IMR-90 (cell line): ENCODE results near the gene CUL7. TPM values are rescaled to one million over a fixed set of nuclear protein-coding genes. Genes with fewer than 3 reads are reported as not detected.

Experiments
- ATAC-seq: fragments of 200-7000 bp; cut with Tn5 transposase; 2 replicates; pipeline ENCODE4 v1.9.1; 2020; ENCODE audit warnings: low read depth, mild to moderate bottlenecking, moderate library complexity
- BruUV-seq: library from RNA; stranded (reverse); fragments of 400-500 nt; replicated peaks from 2 replicates; lab custom pipeline; 2021; lab: Mats Ljungman, UMichigan
- CTCF ChIA-PET: fragments of 300-600 bp; formaldehyde crosslinking; extraction: SDS; loops from one replicate; lab custom pipeline; 2021; ENCODE audit warnings: antibody characterized with exemption; lab: Yijun Ruan, JAX
- POLR2A ChIA-PET: fragments of 300-600 bp; sonication (Branson Sonifier 250); formaldehyde crosslinking; loops from one replicate; lab custom pipeline; 2022; ENCODE audit warnings: antibody characterized with exemption; ENCODE audit not compliant: unreplicated experiment; lab: Charles Lee
- DNase-seq: peaks from one replicate; pipeline ENCODE4 v3.0.0; 2013
- H2AFZ ChIP-seq: replicated peaks from 2 replicates; pipeline ENCODE3; 2013; ENCODE audit warnings: low read length, mild to moderate bottlenecking; ENCODE audit not compliant: poor library complexity
- H2AK5ac ChIP-seq: 2 replicates; pipeline ENCODE4 v1.6.1; 2013; ENCODE audit warnings: low read depth, low read length, inconsistent platforms
- H2AK9ac ChIP-seq: replicated peaks from 2 replicates; pipeline ENCODE3; 2013; ENCODE audit warnings: mild to moderate bottlenecking, low read depth, low read length, moderate library complexity; ENCODE audit not compliant: poor library complexity
- H2BK120ac ChIP-seq: 2 replicates; pipeline ENCODE4 v1.6.1; 2013; ENCODE audit warnings: low read depth, low read length, inconsistent platforms
- H2BK15ac ChIP-seq: 3 replicates; pipeline ENCODE4 v1.6.1; 2013; ENCODE audit warnings: low read depth, low read length, inconsistent platforms
- H2BK20ac ChIP-seq: 2 replicates; pipeline ENCODE4 v1.6.1; 2013; ENCODE audit warnings: low read depth, mild to moderate bottlenecking, inconsistent platforms, low read length, moderate library complexity
- H2BK5ac ChIP-seq: 2 replicates; pipeline ENCODE4 v1.6.1; 2013; ENCODE audit warnings: mild to moderate bottlenecking, low read depth, low read length, inconsistent platforms; ENCODE audit not compliant: poor library complexity, severe bottlenecking
- H3K14ac ChIP-seq: replicated peaks from 2 replicates; pipeline ENCODE4 v1.6.1; 2013; ENCODE audit warnings: low read depth, low read length, inconsistent platforms
- H3K18ac ChIP-seq: 2 replicates; pipeline ENCODE4 v1.6.1; 2013; ENCODE audit warnings: low read depth, low read length, control low read depth
- H3K23ac ChIP-seq: 2 replicates; pipeline ENCODE4 v1.6.1; 2013; ENCODE audit warnings: low read depth, low read length, inconsistent platforms
- H3K27ac ChIP-seq: 2 replicates; pipeline ENCODE4 v1.5.1; 2013; ENCODE audit warnings: mild to moderate bottlenecking, control low read depth, low read length; ENCODE audit not compliant: insufficient read depth
- H3K27me3 ChIP-seq: 2 replicates; pipeline ENCODE4 v1.6.1; 2013; ENCODE audit warnings: low read length; ENCODE audit not compliant: control insufficient read depth, insufficient read depth
- H3K36me3 ChIP-seq: 2 replicates; pipeline ENCODE4 v1.6.1; 2013; ENCODE audit warnings: low read length, mixed read lengths; ENCODE audit not compliant: control insufficient read depth, insufficient read depth
- H3K4ac ChIP-seq: 2 replicates; pipeline ENCODE4 v1.6.1; 2013; ENCODE audit warnings: low read depth, low read length, inconsistent platforms
- H3K4me1 ChIP-seq: 2 replicates; pipeline ENCODE4 v1.6.1; 2013; ENCODE audit warnings: low read length, mixed read lengths; ENCODE audit not compliant: control insufficient read depth, insufficient read depth
- H3K4me2 ChIP-seq: 2 replicates; pipeline ENCODE4 v1.6.1; 2013; ENCODE audit warnings: low read depth, mild to moderate bottlenecking, control low read depth, low read length, moderate library complexity
- H3K4me3 ChIP-seq: 2 replicates; pipeline ENCODE4 v1.5.1; 2013; ENCODE audit warnings: low read depth, mild to moderate bottlenecking, control low read depth, low read length, moderate library complexity; ENCODE audit not compliant: insufficient read depth
- H3K56ac ChIP-seq: 2 replicates; pipeline ENCODE4 v1.6.1; 2013; ENCODE audit warnings: low read length, inconsistent platforms; ENCODE audit not compliant: insufficient read depth; ENCODE audit errors: extremely low read depth
- H3K79me1 ChIP-seq, 2 experiments: 2 replicates each; pipeline ENCODE4 v1.6.1; 2013; ENCODE audit warnings: low read length in 2 of 2, inconsistent platforms in 1 of 2, low read depth in 1 of 2
- H3K9ac ChIP-seq: 2 replicates; pipeline ENCODE4 v1.6.1; 2013; ENCODE audit warnings: low read depth, low read length, control low read depth
- H3K9me1 ChIP-seq: 2 replicates; pipeline ENCODE4 v1.6.1; 2013; ENCODE audit warnings: low read length, inconsistent platforms; ENCODE audit not compliant: insufficient read depth
- H3K9me3 ChIP-seq: 2 replicates; pipeline ENCODE4 v1.6.1; 2013; ENCODE audit warnings: low read length; ENCODE audit not compliant: control insufficient read depth, insufficient read depth
- H4K20me1 ChIP-seq: 2 replicates; pipeline ENCODE4 v1.6.1; 2013; ENCODE audit warnings: low read length, inconsistent platforms; ENCODE audit not compliant: insufficient read depth
- H4K5ac ChIP-seq: 2 replicates; pipeline ENCODE4 v1.6.1; 2013; ENCODE audit warnings: mild to moderate bottlenecking, low read depth, low read length, control low read depth
- H4K8ac ChIP-seq, 2 experiments: 2 replicates each; pipeline ENCODE4 v1.6.1; 2013; ENCODE audit warnings: low read depth in 2 of 2, low read length in 2 of 2, control low read depth in 1 of 2, inconsistent platforms in 1 of 2
- H4K91ac ChIP-seq: 2 replicates; pipeline ENCODE4 v1.6.1; 2013; ENCODE audit warnings: low read depth, low read length, inconsistent platforms; ENCODE audit not compliant: insufficient read depth
- ELK1 ChIP-seq: fragments of 150-350 bp; IDR thresholded peaks from 2 replicates; pipeline ENCODE4 v1.6.1; 2016; ENCODE audit warnings: low read depth, mild to moderate bottlenecking, low read length, moderate library complexity, borderline replicate concordance
- MAZ ChIP-seq: IDR thresholded peaks from 2 replicates; pipeline ENCODE4 v1.6.1; 2012; ENCODE audit warnings: low read depth, mild to moderate bottlenecking, low read length, improper control_type of control experiment, moderate library complexity, borderline replicate concordance
- RCOR1 ChIP-seq: IDR thresholded peaks from 2 replicates; pipeline ENCODE4 v1.6.1; 2012; ENCODE audit warnings: mild to moderate bottlenecking, low read length, improper control_type of control experiment; ENCODE audit not compliant: insufficient replicate concordance
- WGBS, 2 experiments: methylation state at CpG; one replicate each; pipeline versions ENCODE4 v1.1.5 to v1.1.7; 2013; ENCODE audit warnings: missing lambda C conversion rate in 2 of 2; ENCODE audit not compliant: insufficient read length in 1 of 2; ENCODE audit errors: extremely low coverage in 2 of 2; 5-methylcytosine and 5-hydroxymethylcytosine counted together
- dilution Hi-C: fragments of 300-500 bp; cut with HindIII; formaldehyde crosslinking; loops from one replicate; pipeline ENCODE4 v1.14.3; 2018; ENCODE audit warnings: low sequenced_read_pairs; ENCODE audit not compliant: unreplicated experiment
- in situ Hi-C: fragments of 300-500 bp; cut with MboI; formaldehyde crosslinking; loops from 3 replicates; pipeline ENCODE4 v1.14.3; 2019; ENCODE audit warnings: low sequenced_read_pairs, inconsistent platforms, mixed read lengths
- intact Hi-C: fragments of 100-400 bp; cut with micrococcal nuclease; formaldehyde crosslinking; loops from 2 replicates; pipeline ENCODE4 v1.10.0; 2022
- polyA plus RNA-seq, 3 experiments: library from polyadenylated mRNA; depleted of rRNA; stranded (reverse); fragments of >200 nt; gene quantifications; 2 replicates each; pipeline ENCODE4 v1.2.3, GENCODE V29; 2012; ENCODE audit warnings: low replicate concordance in 1 of 3
- total RNA-seq: library from RNA; depleted of rRNA; stranded (reverse); fragments of >200 nt; gene quantifications from 2 replicates; pipeline ENCODE4 v1.2.3, GENCODE V29; 2012

The CUL7 gene
- total and polyA plus RNA-seq, 2 of the 4 experiments (the other 2 are of a cell fraction) = 38.0 to 39.3 TPM

- peak overlapping the region; percentile 88 for H3K4ac ChIP-seq
- TF ChIP-seq ELK1 (no peak), MAZ (0 out of 2 replicates have a peak, but pooled peaks have one; percentile 10), RCOR1 (no peak)
- peak overlapping the region; percentile 33; the same call in 1 of the 2 replicates for H2BK20ac ChIP-seq
- H3K27me3 ChIP-seq = no peaks in the 10 kb centered on the region
- peak overlapping the region; percentile 76; the same call in 1 of the 2 replicates for H3K4me3 ChIP-seq
- H3K27ac ChIP-seq = peak overlapping the region; percentile 77
- intact Hi-C loops (loop anchor here (1.0 kb wide), 1 partner anchor 36 kb away; no protein-coding TSS in a partner anchor), in situ Hi-C loops (loop anchor here (5.0 kb wide), 1 partner anchor 49 kb away; no protein-coding TSS in a partner anchor), dilution Hi-C loops (no loop called here)
- H2AFZ ChIP-seq = no peak overlapping the region
- peak overlapping the region; percentile 17; the same call in 1 of the 2 replicates for H4K5ac ChIP-seq
- peak overlapping the region; percentile 79 for H3K14ac ChIP-seq
- no TSS peak for BruUV-seq
- no peak overlapping the region for H3K56ac ChIP-seq
- H4K20me1 ChIP-seq = peaks cover 41% of the 10 kb centered on the region
- DNase-seq (peak; percentile 85), ATAC-seq (no peak)
- no peaks in the 10 kb centered on the region for H3K9me3 ChIP-seq
- peak overlapping the region in 1 of 2 experiments; percentile 73; a peak in 2 of 4 replicates for H4K8ac ChIP-seq
- H3K36me3 ChIP-seq = peaks cover 2% of the 10 kb centered on the region; the same call in 1 of the 2 replicates
- H2BK15ac ChIP-seq = no peak overlapping the region
- peaks cover 23 to 74% of the 10 kb centered on the region in 2 experiments for H3K79me1 ChIP-seq
- ChIA-PET CTCF (no interaction called here), POLR2A (no interaction called here)
- H3K4me2 ChIP-seq = peak overlapping the region; percentile 93
- H3K9me1 ChIP-seq = peaks cover 18% of the 10 kb centered on the region
- H3K4me1 ChIP-seq = peaks cover 36% of the 10 kb centered on the region
- peak overlapping the region; percentile 76 for H2BK120ac ChIP-seq
- peak overlapping the region; percentile 85; the same call in 1 of the 2 replicates for H2AK5ac ChIP-seq
- peak overlapping the region; percentile 93 for H3K23ac ChIP-seq
- peak overlapping the region; percentile 37; the same call in 1 of the 2 replicates for H4K91ac ChIP-seq
- peak overlapping the region; percentile 53; the same call in 1 of the 2 replicates for H3K9ac ChIP-seq
- peak overlapping the region; percentile 58; the same call in 1 of the 2 replicates for H3K18ac ChIP-seq
- no peak overlapping the region for H2AK9ac ChIP-seq
- H2BK5ac ChIP-seq = peak overlapping the region; percentile 84
- no CpG with 5 or more reads among the region's 2 CpGs for whole genome bisulfite sequencing, 2 experiments
These were observed 25.0 kb upstream of the CUL7 start for GRCh38 chr6:43078691-43079090.
